Measurements from ENCODE around the gene NLGN3.
A peak's percentile ranks its signal among the peaks of the same experiment; 100 is the strongest.

- TF ChIP-seq CTCF (IDR thresholded peaks at IDR 0.05): no peak
- peak; percentile 83 to 85 for TF ChIP-seq POLR2A (IDR thresholded peaks at IDR 0.05)
Measured at GRCh38 chrX:71214604-71215337, 70.1 kb downstream of the NLGN3 start.
